ENCODE data around the gene HCFC1R1.
A peak's percentile ranks its signal among the peaks of the same experiment; 100 is the strongest.

HCFC1R1 gene

GRCh38 chr16:3035972-3036725, 12.4 kb upstream of the HCFC1R1 start:
- Histone ChIP-seq H4K20me1 (ENCODE audit: insufficient read depth) (no peaks in the 10 kb centered on the region), H3K9ac (no peak overlapping the region), H2AFZ (ENCODE audit: low read depth) (no peak overlapping the region), H3K4me2 (peak overlapping the region; percentile 27; the same call in 1 of the 2 replicates), H3K79me2 (ENCODE audit: insufficient read depth, low read depth) (no peaks in the 10 kb centered on the region), H3K36me3 (ENCODE audit: insufficient read depth) (no peaks in the 10 kb centered on the region), H3K4me3 (IDR thresholded peaks at IDR 0.05; ENCODE audit: insufficient read depth, low read depth, low read length) (no peak overlapping the region), H3K4me1 (ENCODE audit: low read depth, poor library complexity, severe bottlenecking) (peaks cover 21% of the 10 kb centered on the region), H3K27me3 (ENCODE audit: insufficient read depth, low read depth) (peaks cover 97% of the 10 kb centered on the region), H3K27ac (no peak overlapping the region)
- no peak for TF ChIP-seq CTCF (conservative IDR thresholded peaks at IDR 0.05; ENCODE audit: low read depth, low read length)

GRCh38 chr16:3035289-3035971, 11.7 kb upstream of the HCFC1R1 start:
- H3K9ac ChIP-seq, result no peak overlapping the region
- no peak for TF ChIP-seq CTCF (conservative IDR thresholded peaks at IDR 0.05; ENCODE audit: low read depth, low read length)
- H2AFZ ChIP-seq (ENCODE audit: low read depth), result no peak overlapping the region
- H3K4me2 ChIP-seq, result no peak overlapping the region; the same call in 1 of the 2 replicates
- H4K20me1 ChIP-seq (ENCODE audit: insufficient read depth), result no peaks in the 10 kb centered on the region
- no peak overlapping the region for H3K27ac ChIP-seq
- H3K27me3 ChIP-seq (ENCODE audit: insufficient read depth, low read depth), result peaks cover 97% of the 10 kb centered on the region
- H3K4me1 ChIP-seq (ENCODE audit: low read depth, poor library complexity, severe bottlenecking), result peaks cover 21% of the 10 kb centered on the region
- H3K36me3 ChIP-seq (ENCODE audit: insufficient read depth), result no peaks in the 10 kb centered on the region
- H3K79me2 ChIP-seq (ENCODE audit: insufficient read depth, low read depth), result no peaks in the 10 kb centered on the region
- H3K4me3 ChIP-seq (IDR thresholded peaks at IDR 0.05; ENCODE audit: insufficient read depth, low read depth, low read length), result no peak overlapping the region

- Histone ChIP-seq H3K4me1 (ENCODE audit: low read depth, poor library complexity, severe bottlenecking) (peaks cover 24% of the 10 kb centered on the region), H3K27me3 (ENCODE audit: insufficient read depth, low read depth) (peaks cover 90% of the 10 kb centered on the region), H3K4me2 (peak overlapping the region; percentile 63), H3K27ac (no peak overlapping the region), H3K4me3 (IDR thresholded peaks at IDR 0.05; ENCODE audit: insufficient read depth, low read depth, low read length) (no peak overlapping the region), H2AFZ (ENCODE audit: low read depth) (no peak overlapping the region), H3K9ac (no peak overlapping the region), H3K36me3 (ENCODE audit: insufficient read depth) (no peaks in the 10 kb centered on the region), H4K20me1 (ENCODE audit: insufficient read depth) (no peaks in the 10 kb centered on the region), H3K79me2 (ENCODE audit: insufficient read depth, low read depth) (no peaks in the 10 kb centered on the region)
- no peak for TF ChIP-seq CTCF (conservative IDR thresholded peaks at IDR 0.05; ENCODE audit: low read depth, low read length)
Measured at GRCh38 chr16:3032624-3033023, 8.9 kb upstream of the HCFC1R1 start.

- H3K27me3 ChIP-seq (ENCODE audit: insufficient read depth, low read depth), result peaks cover 68% of the 10 kb centered on the region
- H3K79me2 ChIP-seq (ENCODE audit: insufficient read depth, low read depth), result no peaks in the 10 kb centered on the region
- H2AFZ ChIP-seq (ENCODE audit: low read depth), result no peak overlapping the region
- no peak overlapping the region for H3K4me3 ChIP-seq (IDR thresholded peaks at IDR 0.05; ENCODE audit: insufficient read depth, low read depth, low read length)
- TF ChIP-seq CTCF (conservative IDR thresholded peaks at IDR 0.05; ENCODE audit: low read depth, low read length), result no peak
- H3K36me3 ChIP-seq (ENCODE audit: insufficient read depth), result no peaks in the 10 kb centered on the region
- no peaks in the 10 kb centered on the region for H4K20me1 ChIP-seq (ENCODE audit: insufficient read depth)
- peaks cover 29% of the 10 kb centered on the region for H3K4me1 ChIP-seq (ENCODE audit: low read depth, poor library complexity, severe bottlenecking)
- H3K9ac ChIP-seq, result no peak overlapping the region
- no peak overlapping the region for H3K4me2 ChIP-seq
- H3K27ac ChIP-seq, result no peak overlapping the region
Measured at GRCh38 chr16:3030222-3031212, 6.8 kb upstream of the HCFC1R1 start.

Data from KMS-11 (cell line).